Astrocyte (in vitro differentiated cells and primary cell): ENCODE measurements around the gene SIK1. TPM values are rescaled to one million over a fixed set of nuclear protein-coding genes. Genes with fewer than 3 reads are reported as not detected.
"Not testable (repeated sequence)": the region's sequence is repeated elsewhere in the genome, so short reads cannot be mapped to it uniquely, and the experiment has no call there.

Experiments used
- DNase-seq: peaks from one replicate; pipeline ENCODE4 v3.0.0-alpha.2; 2010; ENCODE audit warnings: low read depth
- FAIRE-seq: peaks from 2 replicates; lab custom pipeline; 2011; peaks lifted over from hg19 to GRCh38; lab: Jason Lieb, UNC
- H2AFZ ChIP-seq: 2 replicates; pipeline ENCODE4 v1.6.0; 2012; ENCODE audit warnings: low read depth, low read length, inconsistent platforms
- H3K27ac ChIP-seq: 2 replicates; pipeline ENCODE4 v1.5.1; 2011; ENCODE audit warnings: low read depth, low read length, inconsistent platforms
- H3K27me3 ChIP-seq: 2 replicates; pipeline ENCODE4 v1.6.0; 2011; ENCODE audit warnings: low read length, inconsistent platforms; ENCODE audit not compliant: insufficient read depth
- H3K36me3 ChIP-seq: 2 replicates; pipeline ENCODE4 v1.5.1; 2011; ENCODE audit warnings: low read length, inconsistent platforms; ENCODE audit not compliant: insufficient read depth
- H3K4me1 ChIP-seq: 2 replicates; pipeline ENCODE4 v1.5.1; 2011; ENCODE audit warnings: low read length, inconsistent platforms; ENCODE audit not compliant: insufficient read depth
- H3K4me2 ChIP-seq: 2 replicates; pipeline ENCODE4 v1.6.0; 2012; ENCODE audit warnings: low read length, inconsistent platforms
- H3K4me3 ChIP-seq: 2 replicates; pipeline ENCODE4 v1.5.1; 2011; ENCODE audit warnings: low read depth, mild to moderate bottlenecking, low read length, inconsistent platforms; ENCODE audit not compliant: insufficient read depth
- H3K79me2 ChIP-seq: 2 replicates; pipeline ENCODE4 v1.6.0; 2012; ENCODE audit warnings: mild to moderate bottlenecking, low read length, inconsistent platforms; ENCODE audit not compliant: insufficient read depth
- H3K9ac ChIP-seq: 2 replicates; pipeline ENCODE4 v1.6.0; 2012; ENCODE audit warnings: mild to moderate bottlenecking, low read length, inconsistent platforms
- H3K9me3 ChIP-seq: 2 replicates; pipeline ENCODE4 v1.5.1; 2012; ENCODE audit warnings: low read depth, mild to moderate bottlenecking, low read length, inconsistent platforms; ENCODE audit not compliant: insufficient read depth
- H4K20me1 ChIP-seq: 2 replicates; pipeline ENCODE4 v1.6.0; 2012; ENCODE audit warnings: low read length, inconsistent platforms; ENCODE audit not compliant: insufficient read depth
- H3K27ac Mint-ChIP-seq: one replicate; pipeline ENCODE4 v1.8.0; 2021; ENCODE audit warnings: mild to moderate bottlenecking, mixed read lengths; ENCODE audit not compliant: unreplicated experiment
- H3K27me3 Mint-ChIP-seq: one replicate; pipeline ENCODE4 v1.8.0; 2021; ENCODE audit warnings: low read depth, mixed read lengths; ENCODE audit not compliant: unreplicated experiment
- H3K36me3 Mint-ChIP-seq: one replicate; pipeline ENCODE4 v1.8.0; 2021; ENCODE audit warnings: low read depth, mixed read lengths; ENCODE audit not compliant: unreplicated experiment
- H3K4me1 Mint-ChIP-seq: one replicate; pipeline ENCODE4 v1.8.0; 2021; ENCODE audit warnings: low read depth, mixed read lengths; ENCODE audit not compliant: unreplicated experiment
- H3K4me3 Mint-ChIP-seq: one replicate; pipeline ENCODE4 v1.8.0; 2021; ENCODE audit warnings: mild to moderate bottlenecking, moderate library complexity, mixed read lengths; ENCODE audit not compliant: unreplicated experiment
- H3K9me3 Mint-ChIP-seq: one replicate; pipeline ENCODE4 v1.8.0; 2021; ENCODE audit warnings: mild to moderate bottlenecking, mixed read lengths; ENCODE audit not compliant: unreplicated experiment
- total RNA-seq: library from RNA; stranded (reverse); gene quantifications from 2 replicates; pipeline ENCODE4 v1.2.1, GENCODE V29; 2021

Gene SIK1
- total RNA-seq, 1 donor from 2014 or later, result 68.0 TPM

- not testable (repeated sequence) for H3K9ac ChIP-seq, DNase-seq, H2AFZ ChIP-seq, H3K4me3 ChIP-seq, H3K4me1 ChIP-seq, H3K27ac Mint-ChIP-seq, H3K4me3 Mint-ChIP-seq, H4K20me1 ChIP-seq, H3K36me3 Mint-ChIP-seq, H3K27me3 Mint-ChIP-seq, H3K36me3 ChIP-seq, H3K79me2 ChIP-seq, H3K4me2 ChIP-seq, H3K9me3 Mint-ChIP-seq, FAIRE-seq, H3K9me3 ChIP-seq, H3K27ac ChIP-seq, H3K27me3 ChIP-seq, H3K4me1 Mint-ChIP-seq
Observed at GRCh38 chr21:43447353-43447977, 20.5 kb upstream of the SIK1 start.

- not testable (repeated sequence) for H3K27me3 ChIP-seq, H3K27ac Mint-ChIP-seq, H3K9me3 ChIP-seq, H2AFZ ChIP-seq, H3K9ac ChIP-seq, H3K4me3 Mint-ChIP-seq, H3K9me3 Mint-ChIP-seq, DNase-seq, H3K36me3 Mint-ChIP-seq, H3K27ac ChIP-seq, FAIRE-seq, H3K4me2 ChIP-seq, H3K4me1 Mint-ChIP-seq, H3K4me3 ChIP-seq, H4K20me1 ChIP-seq, H3K27me3 Mint-ChIP-seq, H3K79me2 ChIP-seq, H3K36me3 ChIP-seq, H3K4me1 ChIP-seq
Observed at GRCh38 chr21:43446277-43446932, 19.5 kb upstream of the SIK1 start.

GRCh38 chr21:43444524-43444923 lies 17.6 kb upstream of the SIK1 start:
- not testable (repeated sequence) for H3K4me3 ChIP-seq

GRCh38 chr21:43442571-43442970 lies 15.6 kb upstream of the SIK1 start:
- not testable (repeated sequence) for H3K36me3 ChIP-seq, FAIRE-seq, H3K9me3 ChIP-seq

More at GRCh38 chr21:43444524-43444923, 17.6 kb upstream of the SIK1 start:
- not testable (repeated sequence) for H3K4me3 Mint-ChIP-seq, FAIRE-seq, H3K9ac ChIP-seq, H3K79me2 ChIP-seq, H3K4me1 ChIP-seq, H4K20me1 ChIP-seq, H3K27ac Mint-ChIP-seq, H3K27ac ChIP-seq, H3K36me3 Mint-ChIP-seq, H3K36me3 ChIP-seq, H3K27me3 ChIP-seq, H3K27me3 Mint-ChIP-seq, H3K4me1 Mint-ChIP-seq, H3K9me3 Mint-ChIP-seq, DNase-seq, H3K9me3 ChIP-seq, H2AFZ ChIP-seq, H3K4me2 ChIP-seq

GRCh38 chr21:43440835-43441727 lies 14.2 kb upstream of the SIK1 start:
- H3K36me3 Mint-ChIP-seq, H3K27me3 ChIP-seq, H3K27ac Mint-ChIP-seq, H3K4me2 ChIP-seq, DNase-seq, H3K9ac ChIP-seq, H3K36me3 ChIP-seq, H3K79me2 ChIP-seq, H3K4me3 Mint-ChIP-seq, H2AFZ ChIP-seq, H3K9me3 Mint-ChIP-seq, H3K4me3 ChIP-seq, H3K9me3 ChIP-seq, H3K4me1 ChIP-seq, H4K20me1 ChIP-seq, H3K27me3 Mint-ChIP-seq, FAIRE-seq, H3K27ac ChIP-seq, H3K4me1 Mint-ChIP-seq: not testable (repeated sequence)

More at GRCh38 chr21:43442571-43442970, 15.6 kb upstream of the SIK1 start:
- H2AFZ ChIP-seq, H3K27me3 ChIP-seq, H3K4me1 Mint-ChIP-seq, H3K27ac ChIP-seq, H3K9me3 Mint-ChIP-seq, H3K4me3 ChIP-seq, H3K36me3 Mint-ChIP-seq, DNase-seq, H4K20me1 ChIP-seq, H3K4me3 Mint-ChIP-seq, H3K4me2 ChIP-seq, H3K4me1 ChIP-seq, H3K27ac Mint-ChIP-seq, H3K9ac ChIP-seq, H3K79me2 ChIP-seq, H3K27me3 Mint-ChIP-seq: not testable (repeated sequence)
